AG10803 (cell line): ENCODE results near the gene HMGB1.

Experiments used
- DNase-seq: peaks from one replicate; pipeline ENCODE4 v3.0.0; 2010; ENCODE audit warnings: low read depth
- H3K4me3 ChIP-seq: 2 replicates; pipeline ENCODE4 v1.5.1; 2011; ENCODE audit warnings: mild to moderate bottlenecking, low read length, control low read depth
- CTCF ChIP-seq: conservative IDR thresholded peaks from 2 replicates; pipeline ENCODE4 v1.5.1; 2011; ENCODE audit warnings: mild to moderate bottlenecking, low read length, control low read depth, inconsistent platforms

HMGB1 gene

GRCh38 chr13:30418717-30419459, 46.8 kb downstream of the HMGB1 start:
- TF ChIP-seq CTCF, result no peak
- H3K4me3 ChIP-seq, result no peak overlapping the region
- peak; percentile 29 for DNase-seq

GRCh38 chr13:30418075-30418716, 47.5 kb downstream of the HMGB1 start:
- DNase-seq, result no peak
- no peak overlapping the region for H3K4me3 ChIP-seq
- TF ChIP-seq CTCF, result no peak

GRCh38 chr13:30416471-30416870, 49.3 kb downstream of the HMGB1 start:
- no peak overlapping the region for H3K4me3 ChIP-seq

GRCh38 chr13:30415430-30416030, 50.2 kb downstream of the HMGB1 start:
- DNase-seq, result peak; percentile 29
- no peak for TF ChIP-seq CTCF
- no peak overlapping the region for H3K4me3 ChIP-seq

More at GRCh38 chr13:30416471-30416870, 49.3 kb downstream of the HMGB1 start:
- DNase-seq, result no peak
- no peak for TF ChIP-seq CTCF

- TF ChIP-seq CTCF, result no peak
- H3K4me3 ChIP-seq, result no peak overlapping the region
- DNase-seq, result no peak
Observed at GRCh38 chr13:30413842-30414241, 51.9 kb downstream of the HMGB1 start.

GRCh38 chr13:30412346-30412745, 53.4 kb downstream of the HMGB1 start:
- no peak overlapping the region for H3K4me3 ChIP-seq
- no peak for TF ChIP-seq CTCF
- DNase-seq, result no peak

- no peak overlapping the region for H3K4me3 ChIP-seq
- no peak for TF ChIP-seq CTCF
- DNase-seq, result peak; percentile 35
Observed at GRCh38 chr13:30410705-30411125, 55.0 kb downstream of the HMGB1 start.
